K562 (cell line): ENCODE measurements around the gene RCE1. TPM values are rescaled to one million over a fixed set of nuclear protein-coding genes. Genes with fewer than 3 reads are reported as not detected.
A peak's percentile ranks its signal among the peaks of the same experiment; 100 is the strongest.

Experiments used
- ARID1B ChIP-seq: fragments of 450-650 bp; IDR thresholded peaks from 2 replicates; pipeline ENCODE4 v1.6.1; 2016; ENCODE audit warnings: antibody characterized with exemption, mild to moderate bottlenecking, inconsistent platforms
- ATF7 ChIP-seq: fragments of 450-650 bp; IDR thresholded peaks from 2 replicates; pipeline ENCODE4 v1.7.1; 2014; ENCODE audit warnings: mild to moderate bottlenecking, moderate library complexity
- CBX1 ChIP-seq: sonication (generic); IDR thresholded peaks from 2 replicates; pipeline ENCODE4 v1.6.1; 2016; ENCODE audit warnings: antibody characterized with exemption, low read depth, mild to moderate bottlenecking
- CXXC5 ChIP-seq: fragments of 250-450 bp; sonication (Bioruptor Pico); IDR thresholded peaks from 2 replicates; pipeline ENCODE4 v1.8.0; 2022; ENCODE audit warnings: inconsistent platforms, mild to moderate bottlenecking, moderate library complexity
- ESRRB ChIP-seq: fragments of 250-450 bp; sonication (Bioruptor Pico); IDR thresholded peaks from 2 replicates; pipeline ENCODE4 v1.5.0; 2020; ENCODE audit warnings: mild to moderate bottlenecking, moderate library complexity, borderline replicate concordance
- FOXM1 ChIP-seq, 2 experiments: fragments of 450-650 bp in 1 of 2; sonication (generic) in 1 of 2; formaldehyde crosslinking in 1 of 2; IDR thresholded peaks; 2 replicates each; pipeline versions ENCODE4 v1.6.1 to v1.9.0; 2017 to 2022; ENCODE audit warnings: low read depth in 2 of 2, mild to moderate bottlenecking in 2 of 2, missing genetic modification reagents in 1 of 2, moderate library complexity in 1 of 2
- GABPB2 ChIP-seq: fragments of 250-450 bp; sonication (Bioruptor Pico); conservative IDR thresholded peaks from 2 replicates; pipeline ENCODE4 v1.5.1; 2021; ENCODE audit warnings: mild to moderate bottlenecking
- NR4A1 ChIP-seq, 2 experiments: fragments of 250-450 bp in 1 of 2; fragments of 450-650 bp in 1 of 2; sonication (Bioruptor Pico) in 1 of 2; IDR thresholded peaks; 2 replicates each; pipeline versions ENCODE4 v1.4.0 to v1.6.1; 2016 to 2020; ENCODE audit warnings: mild to moderate bottlenecking in 2 of 2, missing compliant biosample characterization in 1 of 2, missing genetic modification characterization in 1 of 2, moderate library complexity in 1 of 2
- NRF1 ChIP-seq, 2 experiments: fragments of 450-650 bp; IDR thresholded peaks in 1 of 2; conservative IDR thresholded peaks in 1 of 2; 2 replicates each; pipeline ENCODE4 v1.6.1; 2014; ENCODE audit warnings: mild to moderate bottlenecking in 2 of 2
- ZBTB17 ChIP-seq: fragments of 450-650 bp; formaldehyde crosslinking; IDR thresholded peaks from 2 replicates; pipeline ENCODE4 v1.4.0; 2020; ENCODE audit warnings: mild to moderate bottlenecking
- ZFPM2 ChIP-seq: fragments of 250-450 bp; sonication (Bioruptor Pico); IDR thresholded peaks from 2 replicates; pipeline ENCODE4 v1.5.1; 2022; ENCODE audit warnings: mild to moderate bottlenecking
- ZNF551 ChIP-seq: fragments of 250-450 bp; sonication (Bioruptor Pico); IDR thresholded peaks from 2 replicates; pipeline ENCODE4 v1.5.0; 2021; ENCODE audit warnings: mild to moderate bottlenecking, moderate library complexity
- polyA plus RNA-seq, 8 experiments: library from polyadenylated mRNA; depleted of rRNA in 4 of 8; stranded (reverse) in 5 of 8; unstranded in 3 of 8; fragments of >200 nt; fragmentation: Nextera tagmentation in 2 of 8; fragmentation: Illumina TruSeq in 1 of 8; extraction: Ambion mirVana in 2 of 8; extraction: Trizol in 1 of 8; gene quantifications; 2 replicates each; pipeline versions ENCODE4 v1.2.1 to v1.2.3, GENCODE V29; 2011 to 2014; ENCODE audit warnings: inconsistent platforms in 1 of 8, missing spikeins in 1 of 8
- total RNA-seq, 7 experiments: library from RNA; depleted of rRNA in 6 of 7; stranded (reverse); fragments of >200 nt in 6 of 7; fragmentation: Illumina TruSeq in 2 of 7; extraction: Trizol in 2 of 7; gene quantifications; 2 replicates each; pipeline versions ENCODE4 v1.2.1 to v1.2.3, GENCODE V29; 2011 to 2021; ENCODE audit warnings: low replicate concordance in 1 of 7
- TF ChIP-seq, protein P1 (sequence below): fragments of 450-650 bp; IDR thresholded peaks from 2 replicates; pipeline ENCODE4 v1.6.1; 2016; ENCODE audit warnings: mild to moderate bottlenecking, moderate library complexity
- TF ChIP-seq, protein P2 (sequence below): fragments of 450-650 bp; formaldehyde crosslinking; IDR thresholded peaks from 2 replicates; pipeline ENCODE4 v1.4.0; 2022; ENCODE audit warnings: missing genetic modification characterization

Gene RCE1
- total and polyA plus RNA-seq, 9 of the 15 experiments (the other 6 are each of a cell fraction or from before 2014, with no cell fraction given) = 0.75 to 41.5 (median 15.1) TPM

DNA sequence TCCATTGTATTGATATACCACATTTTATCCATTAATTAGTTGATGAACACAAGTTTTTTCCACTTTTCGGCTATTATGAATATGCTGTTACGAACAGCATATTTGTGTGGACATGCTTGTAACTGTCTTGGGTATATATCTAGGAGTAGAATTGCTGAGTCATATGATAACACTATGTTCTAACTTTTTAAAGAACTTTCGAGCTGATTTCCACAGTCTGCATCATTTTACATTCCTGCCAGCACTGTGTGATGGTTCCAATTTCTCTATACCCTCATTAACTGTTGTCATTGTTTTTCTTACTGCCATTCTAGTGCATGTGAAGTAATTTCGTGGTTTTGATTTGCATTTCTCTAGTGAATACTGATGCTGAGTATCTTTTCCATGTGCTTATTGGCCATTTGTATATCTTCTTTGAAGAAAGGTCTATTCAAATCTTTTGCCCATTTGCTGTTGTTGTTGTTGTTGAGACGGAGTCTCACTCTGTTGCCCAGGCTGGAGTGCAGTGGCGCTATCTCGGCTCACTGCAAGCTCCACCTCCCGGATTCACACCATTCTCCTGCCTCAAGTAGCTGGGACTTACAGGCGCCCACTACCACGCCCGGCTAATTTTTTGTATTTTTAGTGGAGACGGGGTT, 7.4 kb upstream of the RCE1 start (continued):
- TF ChIP-seq, protein P1, sequence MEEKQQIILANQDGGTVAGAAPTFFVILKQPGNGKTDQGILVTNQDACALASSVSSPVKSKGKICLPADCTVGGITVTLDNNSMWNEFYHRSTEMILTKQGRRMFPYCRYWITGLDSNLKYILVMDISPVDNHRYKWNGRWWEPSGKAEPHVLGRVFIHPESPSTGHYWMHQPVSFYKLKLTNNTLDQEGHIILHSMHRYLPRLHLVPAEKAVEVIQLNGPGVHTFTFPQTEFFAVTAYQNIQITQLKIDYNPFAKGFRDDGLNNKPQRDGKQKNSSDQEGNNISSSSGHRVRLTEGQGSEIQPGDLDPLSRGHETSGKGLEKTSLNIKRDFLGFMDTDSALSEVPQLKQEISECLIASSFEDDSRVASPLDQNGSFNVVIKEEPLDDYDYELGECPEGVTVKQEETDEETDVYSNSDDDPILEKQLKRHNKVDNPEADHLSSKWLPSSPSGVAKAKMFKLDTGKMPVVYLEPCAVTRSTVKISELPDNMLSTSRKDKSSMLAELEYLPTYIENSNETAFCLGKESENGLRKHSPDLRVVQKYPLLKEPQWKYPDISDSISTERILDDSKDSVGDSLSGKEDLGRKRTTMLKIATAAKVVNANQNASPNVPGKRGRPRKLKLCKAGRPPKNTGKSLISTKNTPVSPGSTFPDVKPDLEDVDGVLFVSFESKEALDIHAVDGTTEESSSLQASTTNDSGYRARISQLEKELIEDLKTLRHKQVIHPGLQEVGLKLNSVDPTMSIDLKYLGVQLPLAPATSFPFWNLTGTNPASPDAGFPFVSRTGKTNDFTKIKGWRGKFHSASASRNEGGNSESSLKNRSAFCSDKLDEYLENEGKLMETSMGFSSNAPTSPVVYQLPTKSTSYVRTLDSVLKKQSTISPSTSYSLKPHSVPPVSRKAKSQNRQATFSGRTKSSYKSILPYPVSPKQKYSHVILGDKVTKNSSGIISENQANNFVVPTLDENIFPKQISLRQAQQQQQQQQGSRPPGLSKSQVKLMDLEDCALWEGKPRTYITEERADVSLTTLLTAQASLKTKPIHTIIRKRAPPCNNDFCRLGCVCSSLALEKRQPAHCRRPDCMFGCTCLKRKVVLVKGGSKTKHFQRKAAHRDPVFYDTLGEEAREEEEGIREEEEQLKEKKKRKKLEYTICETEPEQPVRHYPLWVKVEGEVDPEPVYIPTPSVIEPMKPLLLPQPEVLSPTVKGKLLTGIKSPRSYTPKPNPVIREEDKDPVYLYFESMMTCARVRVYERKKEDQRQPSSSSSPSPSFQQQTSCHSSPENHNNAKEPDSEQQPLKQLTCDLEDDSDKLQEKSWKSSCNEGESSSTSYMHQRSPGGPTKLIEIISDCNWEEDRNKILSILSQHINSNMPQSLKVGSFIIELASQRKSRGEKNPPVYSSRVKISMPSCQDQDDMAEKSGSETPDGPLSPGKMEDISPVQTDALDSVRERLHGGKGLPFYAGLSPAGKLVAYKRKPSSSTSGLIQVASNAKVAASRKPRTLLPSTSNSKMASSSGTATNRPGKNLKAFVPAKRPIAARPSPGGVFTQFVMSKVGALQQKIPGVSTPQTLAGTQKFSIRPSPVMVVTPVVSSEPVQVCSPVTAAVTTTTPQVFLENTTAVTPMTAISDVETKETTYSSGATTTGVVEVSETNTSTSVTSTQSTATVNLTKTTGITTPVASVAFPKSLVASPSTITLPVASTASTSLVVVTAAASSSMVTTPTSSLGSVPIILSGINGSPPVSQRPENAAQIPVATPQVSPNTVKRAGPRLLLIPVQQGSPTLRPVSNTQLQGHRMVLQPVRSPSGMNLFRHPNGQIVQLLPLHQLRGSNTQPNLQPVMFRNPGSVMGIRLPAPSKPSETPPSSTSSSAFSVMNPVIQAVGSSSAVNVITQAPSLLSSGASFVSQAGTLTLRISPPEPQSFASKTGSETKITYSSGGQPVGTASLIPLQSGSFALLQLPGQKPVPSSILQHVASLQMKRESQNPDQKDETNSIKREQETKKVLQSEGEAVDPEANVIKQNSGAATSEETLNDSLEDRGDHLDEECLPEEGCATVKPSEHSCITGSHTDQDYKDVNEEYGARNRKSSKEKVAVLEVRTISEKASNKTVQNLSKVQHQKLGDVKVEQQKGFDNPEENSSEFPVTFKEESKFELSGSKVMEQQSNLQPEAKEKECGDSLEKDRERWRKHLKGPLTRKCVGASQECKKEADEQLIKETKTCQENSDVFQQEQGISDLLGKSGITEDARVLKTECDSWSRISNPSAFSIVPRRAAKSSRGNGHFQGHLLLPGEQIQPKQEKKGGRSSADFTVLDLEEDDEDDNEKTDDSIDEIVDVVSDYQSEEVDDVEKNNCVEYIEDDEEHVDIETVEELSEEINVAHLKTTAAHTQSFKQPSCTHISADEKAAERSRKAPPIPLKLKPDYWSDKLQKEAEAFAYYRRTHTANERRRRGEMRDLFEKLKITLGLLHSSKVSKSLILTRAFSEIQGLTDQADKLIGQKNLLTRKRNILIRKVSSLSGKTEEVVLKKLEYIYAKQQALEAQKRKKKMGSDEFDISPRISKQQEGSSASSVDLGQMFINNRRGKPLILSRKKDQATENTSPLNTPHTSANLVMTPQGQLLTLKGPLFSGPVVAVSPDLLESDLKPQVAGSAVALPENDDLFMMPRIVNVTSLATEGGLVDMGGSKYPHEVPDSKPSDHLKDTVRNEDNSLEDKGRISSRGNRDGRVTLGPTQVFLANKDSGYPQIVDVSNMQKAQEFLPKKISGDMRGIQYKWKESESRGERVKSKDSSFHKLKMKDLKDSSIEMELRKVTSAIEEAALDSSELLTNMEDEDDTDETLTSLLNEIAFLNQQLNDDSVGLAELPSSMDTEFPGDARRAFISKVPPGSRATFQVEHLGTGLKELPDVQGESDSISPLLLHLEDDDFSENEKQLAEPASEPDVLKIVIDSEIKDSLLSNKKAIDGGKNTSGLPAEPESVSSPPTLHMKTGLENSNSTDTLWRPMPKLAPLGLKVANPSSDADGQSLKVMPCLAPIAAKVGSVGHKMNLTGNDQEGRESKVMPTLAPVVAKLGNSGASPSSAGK = peak; percentile 40
- TF ChIP-seq GABPB2 (CRISPR knock-in tag) = no peak
- peak; percentile 67 for TF ChIP-seq ARID1B
- no peak for TF ChIP-seq FOXM1 (IDR thresholded peaks at IDR 0.05; ENCODE audit: low read depth)
- no peak for TF ChIP-seq FOXM1 (CRISPR knock-in tag; IDR thresholded peaks at IDR 0.05; ENCODE audit: low read depth)
- no peak for TF ChIP-seq NR4A1 (CRISPR knock-in tag; IDR thresholded peaks at IDR 0.05)
- TF ChIP-seq NR4A1 (tag; IDR thresholded peaks at IDR 0.05) = no peak
- TF ChIP-seq CBX1 = no peak
- TF ChIP-seq NRF1 (conservative IDR thresholded peaks at IDR 0.05 in 1 of 2, IDR thresholded peaks at IDR 0.05 in 1 of 2) = no peak; a peak in 1 of 4 replicates
- no peak for TF ChIP-seq ZNF551
- no peak for TF ChIP-seq ZBTB17 (CRISPR knock-in tag)
- no peak for TF ChIP-seq ESRRB (CRISPR knock-in tag)
- TF ChIP-seq ATF7 = peak; percentile 33; the same call in 1 of the 2 replicates
- TF ChIP-seq, protein P2, sequence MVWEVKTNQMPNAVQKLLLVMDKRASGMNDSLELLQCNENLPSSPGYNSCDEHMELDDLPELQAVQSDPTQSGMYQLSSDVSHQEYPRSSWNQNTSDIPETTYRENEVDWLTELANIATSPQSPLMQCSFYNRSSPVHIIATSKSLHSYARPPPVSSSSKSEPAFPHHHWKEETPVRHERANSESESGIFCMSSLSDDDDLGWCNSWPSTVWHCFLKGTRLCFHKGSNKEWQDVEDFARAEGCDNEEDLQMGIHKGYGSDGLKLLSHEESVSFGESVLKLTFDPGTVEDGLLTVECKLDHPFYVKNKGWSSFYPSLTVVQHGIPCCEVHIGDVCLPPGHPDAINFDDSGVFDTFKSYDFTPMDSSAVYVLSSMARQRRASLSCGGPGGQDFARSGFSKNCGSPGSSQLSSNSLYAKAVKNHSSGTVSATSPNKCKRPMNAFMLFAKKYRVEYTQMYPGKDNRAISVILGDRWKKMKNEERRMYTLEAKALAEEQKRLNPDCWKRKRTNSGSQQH = 0 out of 2 replicates have a peak, but pooled peaks have one; percentile 29
- TF ChIP-seq CXXC5 (CRISPR knock-in tag) = peak; percentile 12; the same call in 1 of the 2 replicates
- 0 out of 2 replicates have a peak, but pooled peaks have one; percentile 16 for TF ChIP-seq ZFPM2 (CRISPR knock-in tag)
